WI38 (cell line): ENCODE results near the gene CNIH3.
"Not testable (repeated sequence)": the region's sequence is repeated elsewhere in the genome, so short reads cannot be mapped to it uniquely, and the experiment has no call there.

Source experiments
- H3K4me3 ChIP-seq: 2 replicates; pipeline ENCODE4 v1.5.1; 2011; ENCODE audit warnings: low read depth, mild to moderate bottlenecking, control low read depth, low read length
- CTCF ChIP-seq: IDR thresholded peaks from 2 replicates; pipeline ENCODE4 v1.5.1; 2012; ENCODE audit warnings: low read depth, mild to moderate bottlenecking, control low read depth, low read length

The CNIH3 gene

GRCh38 chr1:224675590-224675989, 59.5 kb downstream of the CNIH3 start:
- no peak for TF ChIP-seq CTCF

GRCh38 chr1:224676551-224676950, 60.4 kb downstream of the CNIH3 start:
- TF ChIP-seq CTCF: no peak
- no peak overlapping the region for H3K4me3 ChIP-seq

More at GRCh38 chr1:224675590-224675989, 59.5 kb downstream of the CNIH3 start:
- no peak overlapping the region for H3K4me3 ChIP-seq

GRCh38 chr1:224678168-224678567, 62.1 kb downstream of the CNIH3 start:
- TF ChIP-seq CTCF: no peak
- H3K4me3 ChIP-seq: no peak overlapping the region

GRCh38 chr1:224679606-224680005, 63.5 kb downstream of the CNIH3 start:
- TF ChIP-seq CTCF: no peak
- no peak overlapping the region for H3K4me3 ChIP-seq

GRCh38 chr1:224681816-224682215, 65.7 kb downstream of the CNIH3 start:
- TF ChIP-seq CTCF: no peak
- H3K4me3 ChIP-seq: no peak overlapping the region

GRCh38 chr1:224683936-224684335, 67.8 kb downstream of the CNIH3 start:
- no peak overlapping the region for H3K4me3 ChIP-seq
- no peak for TF ChIP-seq CTCF

- TF ChIP-seq CTCF: no peak
- H3K4me3 ChIP-seq: no peak overlapping the region
Observed at GRCh38 chr1:224684979-224685425, 68.9 kb downstream of the CNIH3 start.

GRCh38 chr1:224686140-224686539, 70.0 kb downstream of the CNIH3 start:
- H3K4me3 ChIP-seq: not testable (repeated sequence)
